DOHH2 (cell line): ENCODE data around the gene ELOB.

ENCODE experiments used
- H3F3A ChIP-seq: fragments of 200-600 bp; sonication (generic), shearing (Covaris generic); 2 replicates; pipeline ENCODE4 v1.6.0; 2016; ENCODE audit warnings: antibody characterized with exemption, mild to moderate bottlenecking; ENCODE audit not compliant: control insufficient read depth, insufficient read depth
- H3K27ac ChIP-seq: fragments of 200-600 bp; sonication (generic); 2 replicates; pipeline ENCODE4 v1.5.1; 2014; ENCODE audit warnings: low read depth, mild to moderate bottlenecking, low read length, moderate library complexity
- H3K27me3 ChIP-seq: fragments of 200-600 bp; sonication (generic); 2 replicates; pipeline ENCODE4 v1.6.1; 2014; ENCODE audit warnings: mild to moderate bottlenecking, low read length, mixed read lengths; ENCODE audit not compliant: control insufficient read depth
- H3K36me3 ChIP-seq: fragments of 200-600 bp; sonication (generic); 2 replicates; pipeline ENCODE4 v1.6.1; 2014; ENCODE audit warnings: mild to moderate bottlenecking, low read length, moderate library complexity, mixed read lengths; ENCODE audit not compliant: control insufficient read depth
- H3K4me1 ChIP-seq: fragments of 200-600 bp; sonication (generic); 2 replicates; pipeline ENCODE4 v1.6.1; 2014; ENCODE audit warnings: mild to moderate bottlenecking, low read length, mixed read lengths; ENCODE audit not compliant: control insufficient read depth
- H3K4me2 ChIP-seq: fragments of 200-600 bp; sonication (generic); 2 replicates; pipeline ENCODE4 v1.6.0; 2014; ENCODE audit warnings: mild to moderate bottlenecking, low read length, moderate library complexity
- H3K4me3 ChIP-seq: fragments of 200-600 bp; sonication (generic); 2 replicates; pipeline ENCODE4 v1.5.1; 2014; ENCODE audit warnings: mild to moderate bottlenecking, low read length, mixed read lengths
- H3K79me2 ChIP-seq: fragments of 200-600 bp; sonication (generic); 2 replicates; pipeline ENCODE4 v1.6.1; 2014; ENCODE audit warnings: mild to moderate bottlenecking, low read length, mixed read lengths; ENCODE audit not compliant: control insufficient read depth
- H3K9me2 ChIP-seq: fragments of 200-600 bp; sonication (generic); replicated peaks from 2 replicates; pipeline ENCODE4 v1.6.1; 2014; ENCODE audit warnings: mild to moderate bottlenecking, low read length, mixed read lengths; ENCODE audit not compliant: control insufficient read depth
- H3K9me3 ChIP-seq: fragments of 200-600 bp; sonication (generic); 2 replicates; pipeline ENCODE4 v1.6.1; 2014; ENCODE audit warnings: antibody characterized with exemption, low read length, mixed read lengths; ENCODE audit not compliant: control insufficient read depth, insufficient read depth
- H4K20me1 ChIP-seq: fragments of 200-600 bp; sonication (generic); 2 replicates; pipeline ENCODE4 v1.6.0; 2014; ENCODE audit warnings: low read depth, mild to moderate bottlenecking, antibody characterized with exemption, low read length, moderate library complexity; ENCODE audit not compliant: control insufficient read depth, insufficient read depth
- EZH2phosphoT487 ChIP-seq: fragments of 200-600 bp; sonication (generic); IDR thresholded peaks from 2 replicates; pipeline ENCODE4 v1.6.1; 2017; ENCODE audit warnings: borderline replicate concordance, mild to moderate bottlenecking, antibody characterized with exemption, low read length, moderate library complexity, mixed read lengths
- TF ChIP-seq, protein P1 (sequence below): fragments of 200-600 bp; sonication (generic); IDR thresholded peaks from one replicate; pipeline ENCODE4 v1.5.1; 2014; ENCODE audit warnings: antibody characterized with exemption, mild to moderate bottlenecking, low read depth, low read length; ENCODE audit not compliant: poor library complexity, severe bottlenecking

Gene ELOB

DNA sequence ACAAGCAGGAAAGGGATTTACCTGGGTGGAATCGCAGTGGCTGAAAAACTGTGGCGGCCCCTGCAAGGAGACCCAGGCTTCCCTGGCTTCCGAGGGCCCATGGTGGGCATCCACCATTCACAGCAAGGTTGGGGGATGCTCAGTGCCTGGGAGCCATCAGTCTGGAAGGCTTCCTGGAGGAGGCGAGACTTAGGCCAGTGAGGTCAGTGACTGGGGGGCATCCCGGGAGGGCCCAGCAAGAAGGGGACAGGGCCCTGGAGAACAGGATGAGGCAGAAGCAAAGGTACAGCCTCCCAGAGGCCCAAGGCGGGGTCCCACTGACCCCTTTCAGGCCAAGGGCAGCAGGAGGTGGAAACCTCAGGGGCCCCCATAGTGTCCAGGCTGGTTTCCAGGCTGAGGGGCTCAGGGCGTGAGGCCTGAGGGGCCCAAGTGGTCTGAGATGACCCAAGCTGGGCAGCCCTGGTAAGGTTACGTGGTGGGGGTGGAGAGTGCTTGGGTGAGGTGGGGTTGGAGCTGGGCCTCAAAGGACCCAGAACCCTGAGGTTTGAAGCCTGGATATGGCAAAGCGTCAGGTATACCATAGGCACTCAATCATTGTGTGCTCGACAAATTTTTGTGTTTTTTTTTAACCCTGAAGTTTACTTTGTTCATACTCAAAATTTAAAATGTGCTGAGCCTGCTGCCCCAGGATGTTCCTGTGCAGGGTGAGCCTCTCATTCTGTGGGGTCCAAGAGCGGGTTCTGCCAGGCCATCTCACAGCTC is 40.4 kb downstream of the ELOB start:
- Histone ChIP-seq H3K36me3 (no peaks in the 10 kb centered on the region), H3K27me3 (peaks cover under 1% of the 10 kb centered on the region), H3K27ac (no peak overlapping the region), H3F3A (no peaks in the 10 kb centered on the region), H3K4me3 (no peak overlapping the region), H3K9me2 (no peaks in the 10 kb centered on the region), H3K79me2 (no peaks in the 10 kb centered on the region), H3K9me3 (no peaks in the 10 kb centered on the region), H4K20me1 (no peaks in the 10 kb centered on the region), H3K4me1 (no peaks in the 10 kb centered on the region), H3K4me2 (no peak overlapping the region)
- TF ChIP-seq, protein P1, sequence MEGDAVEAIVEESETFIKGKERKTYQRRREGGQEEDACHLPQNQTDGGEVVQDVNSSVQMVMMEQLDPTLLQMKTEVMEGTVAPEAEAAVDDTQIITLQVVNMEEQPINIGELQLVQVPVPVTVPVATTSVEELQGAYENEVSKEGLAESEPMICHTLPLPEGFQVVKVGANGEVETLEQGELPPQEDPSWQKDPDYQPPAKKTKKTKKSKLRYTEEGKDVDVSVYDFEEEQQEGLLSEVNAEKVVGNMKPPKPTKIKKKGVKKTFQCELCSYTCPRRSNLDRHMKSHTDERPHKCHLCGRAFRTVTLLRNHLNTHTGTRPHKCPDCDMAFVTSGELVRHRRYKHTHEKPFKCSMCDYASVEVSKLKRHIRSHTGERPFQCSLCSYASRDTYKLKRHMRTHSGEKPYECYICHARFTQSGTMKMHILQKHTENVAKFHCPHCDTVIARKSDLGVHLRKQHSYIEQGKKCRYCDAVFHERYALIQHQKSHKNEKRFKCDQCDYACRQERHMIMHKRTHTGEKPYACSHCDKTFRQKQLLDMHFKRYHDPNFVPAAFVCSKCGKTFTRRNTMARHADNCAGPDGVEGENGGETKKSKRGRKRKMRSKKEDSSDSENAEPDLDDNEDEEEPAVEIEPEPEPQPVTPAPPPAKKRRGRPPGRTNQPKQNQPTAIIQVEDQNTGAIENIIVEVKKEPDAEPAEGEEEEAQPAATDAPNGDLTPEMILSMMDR = no peak
- TF ChIP-seq EZH2phosphoT487 = no peak

DNA sequence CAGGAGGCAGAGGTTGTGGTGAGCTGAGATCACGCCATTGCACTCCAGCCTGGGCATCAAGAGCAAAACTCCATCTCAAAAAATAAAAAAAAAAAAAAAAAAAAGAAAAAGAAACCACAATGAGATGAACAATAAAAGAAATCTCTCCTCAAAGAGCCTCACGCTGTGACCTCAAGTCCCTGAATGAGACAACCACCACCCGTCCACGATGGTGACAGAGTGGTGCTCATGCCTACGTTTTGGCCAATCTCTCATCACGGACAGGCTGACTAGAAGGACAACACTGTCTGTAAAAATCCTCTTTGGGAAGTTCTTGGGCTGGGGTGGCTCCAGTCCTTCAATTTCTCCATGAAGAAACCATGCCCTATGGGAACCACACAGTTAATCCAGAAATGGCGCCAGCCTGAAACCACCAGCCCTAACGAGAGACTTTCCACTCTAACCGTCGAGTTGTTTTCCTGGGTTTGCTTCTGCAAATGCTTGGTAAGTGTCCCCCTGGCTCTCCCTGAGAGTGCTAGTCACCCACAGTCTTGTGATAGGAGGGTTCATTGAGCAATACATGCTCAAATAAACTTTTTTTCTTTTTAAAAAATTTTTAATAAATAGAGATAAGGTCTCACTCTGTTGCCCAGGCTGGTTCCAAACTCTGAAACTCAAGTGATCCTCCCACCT is 42.1 kb downstream of the ELOB start:
- Histone ChIP-seq H3F3A (no peaks in the 10 kb centered on the region), H3K27ac (no peak overlapping the region), H3K4me1 (no peaks in the 10 kb centered on the region), H3K36me3 (no peaks in the 10 kb centered on the region), H3K4me2 (no peak overlapping the region), H3K9me3 (no peaks in the 10 kb centered on the region), H3K4me3 (no peak overlapping the region), H4K20me1 (no peaks in the 10 kb centered on the region), H3K9me2 (no peaks in the 10 kb centered on the region), H3K79me2 (no peaks in the 10 kb centered on the region), H3K27me3 (peaks cover 4% of the 10 kb centered on the region)
- no peak for TF ChIP-seq EZH2phosphoT487

DNA sequence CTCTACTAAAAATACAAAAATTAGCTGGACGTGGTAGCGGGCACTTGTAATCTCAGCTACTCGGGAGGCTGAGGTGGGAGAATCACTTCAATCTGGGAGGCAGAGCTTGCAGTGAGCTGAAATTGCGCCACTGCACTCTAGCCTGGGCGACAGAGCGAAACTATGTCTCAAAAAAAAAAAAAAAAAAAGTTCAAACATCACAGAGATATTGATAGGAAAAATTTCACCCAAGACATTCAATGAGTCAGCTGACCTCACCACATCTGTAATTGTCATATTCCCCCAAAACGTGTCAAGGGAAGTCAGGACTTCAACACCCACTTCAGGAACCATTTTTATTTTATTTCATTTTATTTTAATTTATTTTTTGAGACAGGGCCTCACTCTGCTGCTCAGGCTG is 49.0 kb downstream of the ELOB start:
- Histone ChIP-seq H3K9me3 (no peaks in the 10 kb centered on the region), H3K36me3 (no peaks in the 10 kb centered on the region), H3K9me2 (no peaks in the 10 kb centered on the region), H3K4me3 (no peak overlapping the region), H3K4me1 (no peaks in the 10 kb centered on the region), H3K79me2 (no peaks in the 10 kb centered on the region), H3K27me3 (peaks cover 19% of the 10 kb centered on the region), H3K27ac (no peak overlapping the region), H4K20me1 (no peaks in the 10 kb centered on the region), H3K4me2 (no peak overlapping the region), H3F3A (no peaks in the 10 kb centered on the region)
- no peak for TF ChIP-seq EZH2phosphoT487

DNA sequence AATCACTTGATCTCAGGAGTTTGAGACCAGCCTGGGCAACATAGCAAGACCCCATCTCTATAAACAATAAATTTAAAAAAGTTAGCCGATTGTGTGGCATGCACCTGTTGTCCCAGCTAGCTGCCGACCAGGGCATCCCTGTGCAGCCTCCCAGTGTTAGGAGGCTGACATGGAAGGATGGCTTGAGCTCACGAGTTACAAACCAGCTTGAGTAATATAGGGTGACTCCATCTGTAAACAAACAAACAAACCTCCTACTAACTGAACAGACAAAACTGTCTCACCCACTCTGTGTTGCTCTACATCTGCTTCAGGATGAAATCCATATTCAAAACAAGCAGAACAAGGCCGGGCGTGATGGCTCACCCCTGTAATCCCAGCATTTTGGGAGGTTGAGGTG is 50.2 kb downstream of the ELOB start:
- no peak overlapping the region for H3K27ac ChIP-seq
- no peaks in the 10 kb centered on the region for H3K79me2 ChIP-seq
- no peaks in the 10 kb centered on the region for H3K9me2 ChIP-seq
- H3K4me3 ChIP-seq = no peak overlapping the region
- no peaks in the 10 kb centered on the region for H3K4me1 ChIP-seq
- H3K9me3 ChIP-seq = no peaks in the 10 kb centered on the region
- H3K4me2 ChIP-seq = no peak overlapping the region
- TF ChIP-seq EZH2phosphoT487 = no peak
- TF ChIP-seq, protein P1 = no peak
- H3K27me3 ChIP-seq = peaks cover 19% of the 10 kb centered on the region
- H3K36me3 ChIP-seq = no peaks in the 10 kb centered on the region
- no peaks in the 10 kb centered on the region for H4K20me1 ChIP-seq
- no peaks in the 10 kb centered on the region for H3F3A ChIP-seq
